Lung (tissue), 12 donors: ENCODE results near the gene ANKRD1. TPM values are rescaled to one million over a fixed set of nuclear protein-coding genes. Genes with fewer than 3 reads are reported as not detected.

Experiments
- ATAC-seq: fragments of 200-7000 bp; cut with Tn5 transposase; one replicate; pipeline ENCODE4 v1.9.1; 2020; ENCODE audit warnings: moderate number of reproducible peaks; ENCODE audit not compliant: insufficient read depth, low FRiP score
- DNase-seq, 3 donors: peaks; one replicate each; pipeline ENCODE4 v3.0.0-alpha.2; 2013 to 2017
- H3K27ac ChIP-seq, 2 donors: one replicate each; pipeline ENCODE4 v1.5.1; 2013; ENCODE audit warnings: mild to moderate bottlenecking in 2 of 2, moderate library complexity in 2 of 2, control low read depth in 1 of 2, inconsistent platforms in 1 of 2, low read depth in 1 of 2, low read length in 1 of 2
- H3K27me3 ChIP-seq, 3 donors: one replicate each; pipeline ENCODE4 v1.5.1; 2013; ENCODE audit warnings: low read length in 2 of 3; ENCODE audit not compliant: control insufficient read depth in 3 of 3, insufficient read depth in 3 of 3
- H3K36me3 ChIP-seq, 4 donors: one replicate each; pipeline ENCODE4 v1.5.1; 2013; ENCODE audit warnings: low read length in 4 of 4, mild to moderate bottlenecking in 1 of 4, moderate library complexity in 1 of 4; ENCODE audit not compliant: control insufficient read depth in 4 of 4, insufficient read depth in 4 of 4
- H3K4me1 ChIP-seq, 5 donors: one replicate each; pipeline ENCODE4 v1.5.1; 2013; ENCODE audit warnings: low read length in 5 of 5, mild to moderate bottlenecking in 2 of 5, moderate library complexity in 1 of 5; ENCODE audit not compliant: control insufficient read depth in 5 of 5, insufficient read depth in 5 of 5
- H3K4me3 ChIP-seq: one replicate; pipeline ENCODE4 v1.5.1; 2013; ENCODE audit warnings: mild to moderate bottlenecking, control low read depth, moderate library complexity
- H3K9ac ChIP-seq, 2 donors: one replicate each; pipeline ENCODE4 v1.5.1; 2013; ENCODE audit warnings: low read length in 2 of 2, control low read depth in 1 of 2; ENCODE audit not compliant: insufficient read depth in 1 of 2
- H3K9me3 ChIP-seq, 4 donors: one replicate each; pipeline ENCODE4 v1.5.1; 2013; ENCODE audit warnings: low read length in 3 of 4, mild to moderate bottlenecking in 1 of 4, moderate library complexity in 1 of 4; ENCODE audit not compliant: control insufficient read depth in 4 of 4, insufficient read depth in 3 of 4
- CTCF ChIP-seq: IDR thresholded peaks from 2 replicates; pipeline ENCODE4 v1.5.1; 2012; ENCODE audit warnings: mild to moderate bottlenecking; ENCODE audit errors: control extremely low read depth, extremely low read depth
- WGBS, 2 donors: extraction: QIAGEN DNeasy Blood & Tissue Kit; methylation state at CpG; one replicate each; pipeline ENCODE4 v1.1.7; 2013; 5-methylcytosine and 5-hydroxymethylcytosine counted together
- polyA plus RNA-seq, 2 donors: library from polyadenylated mRNA; stranded (reverse); fragments of 200-250 nt; gene quantifications; one replicate each; pipeline ENCODE4 v1.2.1, GENCODE V29; 2013
- total RNA-seq, 2 donors: library from RNA; depleted of rRNA in 1 of 2; stranded (reverse); fragments of >200 nt in 1 of 2; gene quantifications; one replicate each; pipeline ENCODE4 v1.2.1, GENCODE V29; 2014 to 2021
- donor health status: control.
- donor health status: control.
- donor health status: Bipolar disorder and iron deficiency.
- donor health status: healthy.
- donor health status: DM: yes; HTN: yes; CAD: no.

ANKRD1 gene
- total and polyA plus RNA-seq, 4 donors = 5.7 to 105 (median 13.7) TPM

GRCh38 chr10:90935581-90936275, 14.8 kb upstream of the ANKRD1 start:
- Histone ChIP-seq H3K27me3 (no peaks in the 10 kb centered on the region), H3K27ac (peak overlapping the region in 1 of 2 donors; percentile 94), H3K9ac (no peak overlapping the region), H3K36me3 (no peaks in the 10 kb centered on the region), H3K9me3 (no peaks in the 10 kb centered on the region), H3K4me3 (no peak overlapping the region), H3K4me1 (peaks cover 0 to 21% (median 9%) of the 10 kb centered on the region in 5 donors)
- ATAC-seq (no peak), DNase-seq (no peak)
- no peak for TF ChIP-seq CTCF
- WGBS, 2 donors = 77% methylated on average over 5 of the region's 5 CpGs

GRCh38 chr10:90930971-90931871, 10.3 kb upstream of the ANKRD1 start:
- ATAC-seq (peak; percentile 48), DNase-seq (peak; percentile 74 to 75 (median 75))
- Histone ChIP-seq H3K4me3 (no peak overlapping the region), H3K27me3 (no peaks in the 10 kb centered on the region), H3K4me1 (peaks cover 0 to 31% (median 18%) of the 10 kb centered on the region in 5 donors), H3K9me3 (no peaks in the 10 kb centered on the region), H3K36me3 (no peaks in the 10 kb centered on the region), H3K27ac (peak overlapping the region; percentile 90 to 91), H3K9ac (no peak overlapping the region)
- WGBS, 2 donors = 34 to 49% methylated on average over 6 of the region's 6 CpGs
- TF ChIP-seq CTCF = no peak

GRCh38 chr10:90930070-90930837, 9.4 kb upstream of the ANKRD1 start:
- no peak overlapping the region for H3K9ac ChIP-seq
- H3K27ac ChIP-seq = peak overlapping the region; percentile 62 to 91
- TF ChIP-seq CTCF = no peak
- H3K27me3 ChIP-seq = no peaks in the 10 kb centered on the region
- WGBS, 2 donors = 39 to 58% methylated on average over 5 of the region's 5 CpGs
- no peaks in the 10 kb centered on the region for H3K9me3 ChIP-seq
- peaks cover 0 to 25% (median 15%) of the 10 kb centered on the region in 5 donors for H3K4me1 ChIP-seq
- no peak overlapping the region for H3K4me3 ChIP-seq
- no peak for ATAC-seq
- no peaks in the 10 kb centered on the region for H3K36me3 ChIP-seq
- DNase-seq = peak; percentile 63 to 82 (median 79)
